GM12801 (cell line): Measurements from ENCODE around the gene KCNE4.

Experiments used
- TF ChIP-seq, protein P1 (sequence below): IDR thresholded peaks from one replicate; pipeline ENCODE4 v1.5.1; 2011; ENCODE audit warnings: control low read depth; ENCODE audit not compliant: insufficient read length; ENCODE audit errors: extremely low read depth

Gene KCNE4

DNA sequence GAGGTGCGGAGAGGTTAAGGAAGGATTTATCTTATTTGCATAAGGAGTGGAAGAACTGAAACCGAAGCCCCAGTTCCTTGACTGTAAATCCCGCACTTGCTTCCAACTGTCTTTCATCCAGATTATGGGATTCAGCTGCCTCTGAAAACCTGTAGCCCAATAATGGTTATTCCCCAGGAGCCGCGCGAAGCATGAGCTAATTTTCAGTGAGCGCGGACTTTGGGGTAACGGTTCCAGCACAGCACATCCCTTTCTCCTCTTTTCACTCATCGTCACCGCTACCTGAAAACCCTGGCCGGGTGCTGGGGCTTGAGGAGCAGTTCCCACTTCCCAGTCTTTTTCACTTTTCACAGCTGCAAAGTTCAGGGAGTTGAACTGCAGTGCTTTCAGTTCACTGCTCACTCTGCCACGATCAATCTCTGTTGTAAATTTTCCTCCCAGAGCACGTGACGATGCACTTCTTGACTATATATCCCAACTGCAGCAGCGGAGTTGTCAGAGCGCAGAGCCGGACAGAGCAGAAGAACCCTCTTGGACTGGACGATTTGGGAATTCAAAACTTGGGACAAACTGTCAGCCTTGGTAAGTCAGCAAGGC lies at the start of gene KCNE4:
TSS of gene KCNE4 (plus strand) at position 498 of the 597 bp plus-strand sequence. CDS start 641 bp downstream, outside the sequence.
- TF ChIP-seq, protein P1, sequence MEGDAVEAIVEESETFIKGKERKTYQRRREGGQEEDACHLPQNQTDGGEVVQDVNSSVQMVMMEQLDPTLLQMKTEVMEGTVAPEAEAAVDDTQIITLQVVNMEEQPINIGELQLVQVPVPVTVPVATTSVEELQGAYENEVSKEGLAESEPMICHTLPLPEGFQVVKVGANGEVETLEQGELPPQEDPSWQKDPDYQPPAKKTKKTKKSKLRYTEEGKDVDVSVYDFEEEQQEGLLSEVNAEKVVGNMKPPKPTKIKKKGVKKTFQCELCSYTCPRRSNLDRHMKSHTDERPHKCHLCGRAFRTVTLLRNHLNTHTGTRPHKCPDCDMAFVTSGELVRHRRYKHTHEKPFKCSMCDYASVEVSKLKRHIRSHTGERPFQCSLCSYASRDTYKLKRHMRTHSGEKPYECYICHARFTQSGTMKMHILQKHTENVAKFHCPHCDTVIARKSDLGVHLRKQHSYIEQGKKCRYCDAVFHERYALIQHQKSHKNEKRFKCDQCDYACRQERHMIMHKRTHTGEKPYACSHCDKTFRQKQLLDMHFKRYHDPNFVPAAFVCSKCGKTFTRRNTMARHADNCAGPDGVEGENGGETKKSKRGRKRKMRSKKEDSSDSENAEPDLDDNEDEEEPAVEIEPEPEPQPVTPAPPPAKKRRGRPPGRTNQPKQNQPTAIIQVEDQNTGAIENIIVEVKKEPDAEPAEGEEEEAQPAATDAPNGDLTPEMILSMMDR: no peak

DNA sequence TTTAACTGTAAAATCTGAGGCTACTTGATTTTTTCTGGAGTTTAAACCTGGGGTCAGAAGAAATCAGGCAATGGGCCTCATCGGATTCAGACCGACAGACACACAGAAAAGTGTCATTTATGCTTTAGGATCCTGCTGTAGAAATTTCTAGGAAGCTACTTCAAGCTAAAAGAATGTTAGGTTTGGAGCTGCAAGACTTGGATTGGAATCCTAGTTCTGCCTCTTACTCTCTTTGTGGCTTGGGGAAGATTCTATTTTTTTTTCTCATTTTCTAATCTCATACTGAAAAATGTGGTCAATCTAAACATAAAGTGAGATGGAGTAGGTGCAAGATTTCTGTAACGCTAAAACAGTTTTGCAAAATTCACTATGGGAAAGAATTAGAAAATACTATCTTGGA lies 48.8 kb upstream of the KCNE4 start:
- TF ChIP-seq, protein P1: no peak

GRCh38 chr2:223005496-223005895 lies 46.5 kb upstream of the KCNE4 start:
- TF ChIP-seq, protein P1: no peak

DNA sequence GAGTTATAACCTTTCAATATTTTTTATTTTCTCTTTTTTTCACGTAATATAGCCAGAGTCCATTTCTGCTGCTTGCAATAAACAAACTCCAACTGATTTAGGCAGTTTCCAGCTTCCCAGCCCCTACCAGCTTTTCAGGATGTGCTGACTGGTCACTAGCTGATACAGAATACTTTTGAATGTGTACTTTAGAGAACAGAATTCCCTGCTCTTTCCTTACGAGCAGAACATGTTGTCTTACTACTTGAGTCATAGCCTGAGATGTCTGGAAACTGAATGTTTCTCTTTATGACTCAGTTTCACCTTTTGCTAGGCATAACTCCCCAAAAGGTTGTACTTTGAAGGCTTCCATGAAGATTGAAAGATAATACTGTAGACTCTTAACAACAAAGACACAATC lies 44.5 kb upstream of the KCNE4 start:
- TF ChIP-seq, protein P1: no peak

DNA sequence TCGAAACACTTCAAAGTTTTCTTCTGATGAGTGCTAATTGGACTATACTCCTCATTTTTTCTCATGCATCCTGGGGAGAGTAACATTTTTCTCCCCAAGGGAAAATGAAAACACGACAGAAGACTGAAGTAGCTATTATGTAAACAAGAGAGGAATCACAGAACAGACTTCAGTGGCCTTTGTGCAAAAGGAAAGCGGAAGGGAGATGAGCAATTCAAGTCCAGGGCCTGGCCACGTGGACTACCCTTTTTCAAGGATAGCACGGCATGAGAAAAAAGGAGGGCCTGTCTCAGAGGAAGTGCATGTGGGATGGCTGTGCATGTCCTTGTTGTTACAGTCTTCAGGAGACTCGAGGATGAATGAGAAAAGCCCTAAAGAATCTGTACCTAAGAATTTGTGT lies 43.8 kb upstream of the KCNE4 start:
- TF ChIP-seq, protein P1: no peak

GRCh38 chr2:223008956-223009355 lies 43.0 kb upstream of the KCNE4 start:
- TF ChIP-seq, protein P1: no peak

DNA sequence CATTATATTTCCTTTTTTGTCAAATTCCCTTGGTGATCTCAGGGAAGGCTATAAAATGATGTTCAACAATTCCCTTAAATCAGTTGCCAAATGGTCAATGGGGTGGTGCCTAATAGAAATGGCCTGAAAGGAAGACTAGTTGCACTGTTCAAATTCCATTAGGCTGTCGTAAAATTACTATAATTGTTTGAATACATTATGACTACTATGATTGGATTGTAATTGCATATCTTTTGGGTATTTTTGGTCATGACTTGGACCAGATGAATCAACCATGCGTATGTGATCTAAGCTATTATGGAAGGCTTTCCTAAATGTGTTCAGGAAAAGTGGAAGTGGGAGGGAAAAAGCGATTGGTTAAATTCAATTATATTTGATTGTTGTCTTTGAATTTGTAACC lies 41.3 kb upstream of the KCNE4 start:
- TF ChIP-seq, protein P1: no peak
